Suprapubic skin (tissue), 4 donors: ENCODE measurements around the gene FBXL20.
"Not testable (repeated sequence)": the region's sequence is repeated elsewhere in the genome, so short reads cannot be mapped to it uniquely, and the experiment has no call there.

Experiments used
- EP300 ChIP-seq: sonication (generic); formaldehyde crosslinking; IDR thresholded peaks from one replicate; pipeline ENCODE4 v1.6.1; 2017; ENCODE audit warnings: antibody characterized with exemption
- POLR2AphosphoS5 ChIP-seq, 3 donors: sonication (generic); formaldehyde crosslinking; IDR thresholded peaks; one replicate each; pipeline ENCODE4 v1.6.1; 2017; ENCODE audit warnings: antibody characterized with exemption in 3 of 3
- TF ChIP-seq, protein P1 (sequence below), 2 donors: fragments of 200-600 bp in 1 of 2; fragments of 450-650 bp in 1 of 2; sonication (generic) in 1 of 2; IDR thresholded peaks; one replicate each; pipeline ENCODE4 v1.5.1; 2016 to 2019; ENCODE audit warnings: antibody characterized with exemption in 2 of 2, mild to moderate bottlenecking in 1 of 2, moderate library complexity in 1 of 2

DNA sequence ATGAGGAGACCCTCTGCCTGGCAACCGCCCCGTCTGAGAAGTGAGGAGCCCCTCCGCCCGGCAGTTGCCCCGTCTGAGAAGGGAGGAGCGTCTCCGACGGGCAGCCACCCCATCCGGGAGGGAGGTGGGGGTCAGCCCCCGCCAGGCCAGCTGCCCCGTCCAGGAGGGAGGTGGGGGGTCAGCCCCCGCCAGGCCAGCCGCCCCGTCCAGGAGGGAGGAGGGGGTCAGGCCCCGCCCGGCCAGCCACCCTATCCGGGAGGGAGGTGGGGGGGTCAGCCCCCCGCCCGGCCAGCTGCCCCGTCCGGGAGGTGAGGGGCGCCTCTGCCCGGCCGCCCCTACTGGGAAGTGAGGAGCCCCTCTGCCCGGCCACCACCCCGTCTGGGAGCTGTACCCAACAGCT is 63.8 kb downstream of the FBXL20 start:
- TF ChIP-seq, protein P1, sequence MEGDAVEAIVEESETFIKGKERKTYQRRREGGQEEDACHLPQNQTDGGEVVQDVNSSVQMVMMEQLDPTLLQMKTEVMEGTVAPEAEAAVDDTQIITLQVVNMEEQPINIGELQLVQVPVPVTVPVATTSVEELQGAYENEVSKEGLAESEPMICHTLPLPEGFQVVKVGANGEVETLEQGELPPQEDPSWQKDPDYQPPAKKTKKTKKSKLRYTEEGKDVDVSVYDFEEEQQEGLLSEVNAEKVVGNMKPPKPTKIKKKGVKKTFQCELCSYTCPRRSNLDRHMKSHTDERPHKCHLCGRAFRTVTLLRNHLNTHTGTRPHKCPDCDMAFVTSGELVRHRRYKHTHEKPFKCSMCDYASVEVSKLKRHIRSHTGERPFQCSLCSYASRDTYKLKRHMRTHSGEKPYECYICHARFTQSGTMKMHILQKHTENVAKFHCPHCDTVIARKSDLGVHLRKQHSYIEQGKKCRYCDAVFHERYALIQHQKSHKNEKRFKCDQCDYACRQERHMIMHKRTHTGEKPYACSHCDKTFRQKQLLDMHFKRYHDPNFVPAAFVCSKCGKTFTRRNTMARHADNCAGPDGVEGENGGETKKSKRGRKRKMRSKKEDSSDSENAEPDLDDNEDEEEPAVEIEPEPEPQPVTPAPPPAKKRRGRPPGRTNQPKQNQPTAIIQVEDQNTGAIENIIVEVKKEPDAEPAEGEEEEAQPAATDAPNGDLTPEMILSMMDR (IDR thresholded peaks at IDR 0.05): not testable (repeated sequence)
- not testable (repeated sequence) for TF ChIP-seq EP300; POLR2AphosphoS5 (IDR thresholded peaks at IDR 0.05)
